ENCODE results near the gene FBLN2. TPM values are rescaled to one million over a fixed set of nuclear protein-coding genes. Genes with fewer than 3 reads are reported as not detected.
"Not testable (repeated sequence)": the region's sequence is repeated elsewhere in the genome, so short reads cannot be mapped to it uniquely, and the experiment has no call there.

Gene FBLN2
- 5.3 TPM for total RNA-seq

DNA sequence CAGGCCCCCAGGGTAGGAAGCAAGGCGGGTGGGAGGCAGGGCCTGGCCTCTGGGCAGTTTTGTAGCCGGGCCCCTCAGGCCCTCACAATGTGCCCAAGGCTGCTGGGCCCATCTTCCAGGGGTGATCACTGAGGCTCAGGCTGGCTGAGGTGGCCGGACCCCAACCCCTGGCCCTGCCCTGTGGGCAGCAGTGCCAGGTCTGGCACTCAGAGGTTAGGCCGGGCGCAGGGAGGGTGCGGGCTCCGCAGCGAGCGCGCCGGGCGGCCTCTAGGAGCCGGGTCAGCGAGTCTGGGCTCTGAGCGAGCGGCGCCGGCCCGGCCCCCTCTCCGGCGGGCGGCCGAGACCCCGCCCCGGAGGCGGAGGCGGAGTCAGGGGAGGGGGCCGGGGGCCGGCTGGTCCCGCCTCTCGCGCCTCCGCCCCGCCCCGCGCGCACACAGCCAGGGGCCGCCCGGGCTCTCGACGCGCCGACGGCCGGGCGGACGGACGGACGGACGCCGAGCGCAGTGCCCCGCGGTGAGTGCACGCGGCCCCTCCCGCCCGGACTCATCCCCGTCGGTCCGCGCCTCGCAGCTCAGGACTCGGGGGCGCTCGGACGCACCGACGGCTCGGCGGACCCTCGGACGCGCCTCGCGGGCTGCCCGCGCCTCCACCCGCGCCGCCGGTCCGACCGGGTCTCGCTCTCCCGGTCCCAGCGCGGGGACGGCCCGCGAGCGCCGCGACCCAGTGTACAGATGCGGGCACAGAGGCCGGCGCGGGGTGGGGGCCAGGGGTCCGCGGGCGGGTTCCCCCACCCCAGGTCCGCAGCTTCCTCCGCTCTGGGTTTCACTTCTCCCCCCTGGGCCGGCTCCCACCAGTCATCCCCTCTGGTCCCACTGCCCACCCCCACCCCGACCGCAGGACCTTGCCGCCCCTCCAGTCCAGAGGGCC lies at the start of gene FBLN2:
Gene FBLN2 (plus strand): TSS at position 430 of the 927 bp plus-strand sequence. CDS start 21,231 bp downstream, outside the sequence.
- DNase-seq (ENCODE audit: low spot score in 2 of 2) (peak; percentile 63 to 80), FAIRE-seq (no peak)

GRCh38 chr3:13499246-13499645 lies 49.7 kb upstream of the FBLN2 start:
- not testable (repeated sequence) for DNase-seq (ENCODE audit: low spot score in 2 of 2); FAIRE-seq

DNA sequence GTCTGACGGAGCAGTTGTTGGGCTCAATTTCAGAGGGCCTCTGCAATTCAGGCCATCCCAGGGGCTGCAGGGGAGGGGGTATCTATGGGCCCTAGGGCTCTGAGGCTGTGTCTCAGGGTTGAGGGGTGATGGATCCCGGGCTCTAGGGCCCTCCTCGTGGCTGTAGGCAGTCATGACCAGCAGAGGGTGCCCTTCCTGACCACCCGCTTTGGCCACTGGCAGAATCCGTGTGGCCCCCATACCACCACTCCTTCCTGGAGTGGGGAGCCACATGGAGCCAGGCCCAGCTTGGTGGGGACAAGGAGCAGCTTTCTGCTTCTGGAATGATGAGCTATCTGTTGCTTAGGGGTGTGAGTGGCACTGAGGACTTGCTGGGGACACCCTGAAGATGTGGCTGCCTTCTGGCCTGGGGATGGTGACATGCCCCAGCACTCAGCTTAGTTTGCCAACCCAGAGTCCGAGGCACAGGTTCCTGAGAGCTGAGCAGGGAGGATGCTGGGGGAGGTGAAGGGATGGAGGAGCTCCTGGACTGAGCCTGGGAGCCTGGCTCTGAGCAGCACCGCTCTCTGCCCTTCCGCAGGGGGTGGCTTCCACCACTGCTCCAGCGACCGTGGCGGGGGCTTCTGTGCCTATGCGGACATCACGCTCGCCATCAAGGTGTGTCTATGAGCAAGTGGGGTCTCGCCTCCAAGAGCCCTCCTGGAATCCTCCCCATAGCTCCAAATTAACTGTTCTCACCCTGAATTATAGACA lies 48.6 kb upstream of the FBLN2 start:
- DNase-seq (ENCODE audit: low spot score in 2 of 2) (no peak), FAIRE-seq (no peak)

- no peak for FAIRE-seq
- DNase-seq (ENCODE audit: low spot score in 2 of 2), result no peak
Observed at GRCh38 chr3:13501056-13501455, 47.9 kb upstream of the FBLN2 start.

DNA sequence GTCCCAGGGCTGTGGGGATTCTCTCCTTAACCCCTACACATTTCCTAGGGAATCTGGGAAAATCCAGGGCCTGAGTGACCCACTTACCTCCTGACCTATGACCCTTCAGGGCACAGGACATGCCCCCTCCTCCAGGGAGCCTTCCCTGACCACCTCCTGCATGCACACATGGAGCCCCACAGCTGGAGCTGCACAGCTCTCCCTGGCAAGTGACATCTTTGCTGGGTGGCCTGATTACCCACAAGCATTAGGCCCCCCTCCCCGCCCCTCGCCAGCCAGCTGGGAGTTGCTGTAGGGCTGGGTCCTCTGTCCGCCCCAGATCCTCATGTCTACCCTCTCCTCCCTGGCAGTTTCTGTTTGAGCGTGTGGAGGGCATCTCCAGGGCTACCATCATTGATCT lies 47.4 kb upstream of the FBLN2 start:
- no peak for FAIRE-seq
- no peak for DNase-seq (ENCODE audit: low spot score in 2 of 2)

- DNase-seq (ENCODE audit: low spot score in 2 of 2) (no peak), FAIRE-seq (no peak)
Observed at GRCh38 chr3:13501958-13502790, 46.8 kb upstream of the FBLN2 start.

- FAIRE-seq (no peak), DNase-seq (ENCODE audit: low spot score in 2 of 2) (no peak)
Observed at GRCh38 chr3:13502791-13503060, 46.2 kb upstream of the FBLN2 start.

DNA sequence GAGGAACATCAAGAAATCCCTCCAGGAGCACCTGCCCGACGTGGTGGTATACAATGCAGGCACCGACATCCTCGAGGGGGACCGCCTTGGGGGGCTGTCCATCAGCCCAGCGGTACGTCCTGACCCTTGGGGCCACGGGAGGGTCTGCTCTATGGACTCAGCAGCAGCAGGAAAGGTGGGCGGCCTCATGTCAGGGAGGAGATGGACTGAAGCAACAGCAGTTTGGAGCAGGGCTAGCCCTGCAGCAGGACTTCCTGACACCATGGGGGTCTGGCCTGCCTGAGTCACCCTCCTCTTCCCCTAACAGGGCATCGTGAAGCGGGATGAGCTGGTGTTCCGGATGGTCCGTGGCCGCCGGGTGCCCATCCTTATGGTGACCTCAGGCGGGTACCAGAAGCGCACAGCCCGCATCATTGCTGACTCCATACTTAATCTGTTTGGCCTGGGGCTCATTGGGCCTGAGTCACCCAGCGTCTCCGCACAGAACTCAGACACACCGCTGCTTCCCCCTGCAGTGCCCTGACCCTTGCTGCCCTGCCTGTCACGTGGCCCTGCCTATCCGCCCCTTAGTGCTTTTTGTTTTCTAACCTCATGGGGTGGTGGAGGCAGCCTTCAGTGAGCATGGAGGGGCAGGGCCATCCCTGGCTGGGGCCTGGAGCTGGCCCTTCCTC lies 44.6 kb upstream of the FBLN2 start:
- FAIRE-seq (no peak), DNase-seq (ENCODE audit: low spot score in 2 of 2) (no peak)

DNA sequence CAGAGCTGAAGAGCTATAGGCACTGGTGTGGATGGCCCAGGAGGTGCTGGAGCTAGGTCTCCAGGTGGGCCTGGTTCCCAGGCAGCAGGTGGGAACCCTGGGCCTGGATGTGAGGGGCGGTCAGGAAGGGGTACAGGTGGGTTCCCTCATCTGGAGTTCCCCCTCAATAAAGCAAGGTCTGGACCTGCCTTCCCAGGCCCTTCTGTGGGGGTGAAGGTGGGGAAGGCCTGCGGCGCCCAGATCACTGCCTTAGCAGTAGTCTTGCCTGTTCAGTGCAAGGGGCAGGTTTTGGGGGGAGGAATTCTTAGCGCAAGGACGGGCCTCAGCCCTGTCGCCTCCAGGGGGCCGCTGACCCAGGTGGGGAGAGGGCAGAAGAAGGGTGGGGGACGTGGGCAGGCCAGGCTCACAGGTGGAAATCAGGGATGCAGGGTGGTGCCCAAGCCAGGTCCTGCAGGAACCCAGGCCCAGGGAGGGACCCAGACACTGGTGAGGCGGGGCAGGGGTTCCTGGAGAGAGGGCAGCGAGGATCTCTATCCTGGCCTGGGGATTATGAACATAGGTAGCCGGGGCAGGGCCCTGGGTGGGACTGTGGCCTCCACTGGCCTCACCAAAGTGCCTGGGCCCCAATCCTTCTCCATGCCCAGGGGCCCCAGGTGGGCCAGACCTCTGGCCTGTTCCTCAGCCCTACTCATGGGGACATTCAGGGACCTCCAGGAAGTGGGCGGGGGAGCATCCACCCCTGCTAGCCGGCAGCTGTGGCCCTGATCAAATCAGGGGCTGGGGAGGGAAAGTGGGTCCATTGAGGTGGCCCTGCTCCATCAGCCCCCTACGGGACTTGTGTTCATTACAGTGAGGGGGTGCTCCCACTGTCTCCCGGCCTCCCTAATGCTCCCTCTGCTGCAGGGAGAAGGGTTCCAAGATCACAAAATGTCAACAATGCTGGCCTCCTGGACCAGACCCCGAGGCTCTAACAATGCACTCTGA lies 43.5 kb upstream of the FBLN2 start:
- FAIRE-seq (no peak), DNase-seq (ENCODE audit: low spot score in 2 of 2) (no peak)

DNA sequence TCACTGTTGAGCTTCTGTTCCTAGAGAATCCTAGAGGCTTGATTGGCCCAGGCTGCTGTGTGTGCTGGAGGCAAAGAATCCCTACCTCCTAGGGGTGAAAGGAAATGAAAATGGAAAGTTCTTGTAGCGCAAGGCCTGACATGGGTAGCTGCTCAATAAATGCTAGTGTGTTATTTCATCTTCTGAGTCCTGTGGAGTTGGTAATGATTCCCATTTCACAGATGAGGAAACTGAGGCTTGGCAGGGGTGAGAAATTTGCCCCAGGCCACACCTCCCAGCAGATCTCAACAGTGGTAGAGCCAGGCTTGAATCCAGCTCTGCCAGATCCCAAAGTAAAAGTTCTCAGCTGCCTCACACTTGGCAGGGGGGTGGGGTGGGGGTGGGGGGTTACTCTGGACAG lies 42.7 kb upstream of the FBLN2 start:
- no peak for FAIRE-seq
- no peak for DNase-seq (ENCODE audit: low spot score in 2 of 2)

DNA sequence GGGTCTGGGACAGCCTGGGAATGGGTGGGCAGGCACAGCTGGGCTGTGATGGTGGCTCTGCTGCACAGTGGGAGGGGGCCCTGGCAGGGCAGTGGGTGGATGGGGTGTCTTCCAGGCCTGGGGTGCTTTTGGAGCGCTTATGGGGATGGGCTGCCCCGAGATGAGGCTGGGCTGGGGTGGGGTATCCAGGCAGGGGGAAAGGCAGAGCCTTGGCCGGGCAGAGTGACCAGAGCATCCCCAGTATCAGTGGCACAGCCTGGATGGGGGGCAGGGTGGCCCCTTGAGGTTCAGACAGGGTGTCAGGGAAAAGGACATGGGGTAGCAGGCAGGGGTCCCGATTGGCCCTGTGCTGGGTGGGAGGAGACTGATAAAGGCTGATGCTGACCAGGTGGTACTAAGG lies 42.2 kb upstream of the FBLN2 start:
- FAIRE-seq (no peak), DNase-seq (ENCODE audit: low spot score in 2 of 2) (no peak)

- FAIRE-seq, result no peak
- DNase-seq (ENCODE audit: low spot score in 2 of 2), result no peak
Observed at GRCh38 chr3:13507247-13507569, 41.7 kb upstream of the FBLN2 start.

DNA sequence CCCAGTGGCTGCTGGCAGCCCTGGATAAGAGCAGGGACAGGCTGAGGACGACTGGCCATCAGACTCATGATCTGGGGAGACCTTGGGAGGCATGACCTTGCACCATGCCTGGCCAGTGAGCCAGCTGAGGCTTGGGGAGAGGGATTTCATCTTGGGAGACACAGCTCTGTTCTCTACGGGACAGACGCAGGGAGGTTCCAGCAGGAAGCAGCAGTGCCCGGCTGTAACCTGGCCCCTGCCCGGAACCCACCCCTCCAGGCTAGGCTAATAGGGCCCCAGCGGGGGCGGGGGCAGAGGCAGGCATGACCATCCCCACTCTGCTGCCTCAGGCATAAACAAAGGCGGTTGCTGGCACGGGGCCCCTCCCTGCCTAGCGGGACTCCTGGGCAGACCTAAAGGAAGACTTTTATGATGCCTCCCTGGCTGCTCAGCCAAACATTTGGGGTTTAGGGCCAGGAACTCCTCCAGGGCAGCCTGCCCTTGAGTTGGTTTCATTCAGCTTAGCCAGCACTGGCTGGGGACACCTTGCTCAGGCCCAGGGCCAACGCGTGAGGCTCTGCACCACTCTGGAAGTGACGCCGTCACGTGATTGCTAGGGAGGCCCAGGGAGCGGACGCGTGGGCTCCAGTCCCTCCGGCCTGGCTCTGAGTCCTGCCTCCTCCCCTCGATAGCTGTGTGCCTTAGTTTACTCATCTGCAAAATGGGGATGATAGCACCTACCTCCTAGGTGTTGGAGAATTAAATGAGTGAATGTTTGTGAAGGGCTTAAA lies 41.2 kb upstream of the FBLN2 start:
- peak in 1 of 2 donors; percentile 36 for DNase-seq (ENCODE audit: low spot score in 2 of 2)
- FAIRE-seq, result no peak

GRCh38 chr3:13508496-13508895 lies 40.4 kb upstream of the FBLN2 start:
- no peak for DNase-seq (ENCODE audit: low spot score in 2 of 2)
- no peak for FAIRE-seq

GRCh38 chr3:13509059-13509815 lies 39.7 kb upstream of the FBLN2 start:
- FAIRE-seq, result no peak
- no peak for DNase-seq (ENCODE audit: low spot score in 2 of 2)

- no peak for DNase-seq (ENCODE audit: low spot score in 2 of 2)
Observed at GRCh38 chr3:13509816-13510192, 39.1 kb upstream of the FBLN2 start.

GRCh38 chr3:13512451-13512850 lies 36.5 kb upstream of the FBLN2 start:
- no peak for DNase-seq (ENCODE audit: low spot score in 2 of 2)
- FAIRE-seq, result no peak

More at GRCh38 chr3:13509816-13510192, 39.1 kb upstream of the FBLN2 start:
- FAIRE-seq, result no peak

Data from frontal cortex (tissue), 4 donors.